Smooth muscle cell of the brain vasculature (primary cell): ENCODE data around the gene CAB39L.

Experiments used
- DNase-seq: peaks from one replicate; pipeline ENCODE4 v3.0.0-alpha.2; 2012; ENCODE audit warnings: low read depth, low spot score

Gene CAB39L

DNA sequence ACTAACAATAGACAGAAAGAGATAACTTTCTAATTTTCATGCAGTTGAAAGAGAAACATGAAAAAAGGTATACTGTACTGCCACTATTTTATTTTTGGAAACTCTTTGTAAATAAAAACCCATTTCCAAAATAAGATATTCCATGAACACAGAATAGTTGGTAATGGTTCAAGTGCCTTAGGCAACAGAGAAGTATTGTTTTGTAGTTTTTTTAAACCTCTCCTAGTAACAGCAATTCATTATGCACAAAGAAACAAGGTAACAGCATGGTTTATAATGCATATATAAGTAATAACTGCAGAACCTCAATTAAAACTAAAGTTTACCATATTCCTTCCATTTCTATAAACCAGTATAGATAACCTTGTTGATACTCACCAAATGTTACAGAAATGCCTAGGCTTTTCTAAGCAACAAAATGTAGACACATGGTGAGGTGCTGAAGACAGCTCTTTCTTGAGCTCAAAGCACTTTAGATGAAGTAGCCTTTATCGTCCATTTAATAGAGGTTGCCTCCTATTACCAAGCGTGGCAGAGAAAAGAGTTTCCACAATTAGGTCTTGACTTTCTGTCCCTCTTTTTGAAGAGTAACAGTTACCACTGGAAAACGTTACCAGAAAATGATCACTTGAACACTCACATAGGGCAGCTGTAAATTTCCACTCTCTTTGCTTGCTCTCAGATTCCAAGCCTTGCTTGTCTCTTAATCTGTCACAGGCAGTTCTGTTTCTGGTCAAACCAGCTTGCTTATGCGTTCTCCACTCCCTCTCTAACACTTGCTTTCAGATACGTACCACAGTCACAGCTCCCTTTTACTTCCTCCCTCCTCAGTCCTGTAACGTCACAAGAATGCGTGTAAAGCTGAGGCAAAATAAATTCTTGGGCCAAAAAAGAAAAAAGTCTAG, 42.9 kb downstream of the CAB39L start:
- no peak for DNase-seq

DNA sequence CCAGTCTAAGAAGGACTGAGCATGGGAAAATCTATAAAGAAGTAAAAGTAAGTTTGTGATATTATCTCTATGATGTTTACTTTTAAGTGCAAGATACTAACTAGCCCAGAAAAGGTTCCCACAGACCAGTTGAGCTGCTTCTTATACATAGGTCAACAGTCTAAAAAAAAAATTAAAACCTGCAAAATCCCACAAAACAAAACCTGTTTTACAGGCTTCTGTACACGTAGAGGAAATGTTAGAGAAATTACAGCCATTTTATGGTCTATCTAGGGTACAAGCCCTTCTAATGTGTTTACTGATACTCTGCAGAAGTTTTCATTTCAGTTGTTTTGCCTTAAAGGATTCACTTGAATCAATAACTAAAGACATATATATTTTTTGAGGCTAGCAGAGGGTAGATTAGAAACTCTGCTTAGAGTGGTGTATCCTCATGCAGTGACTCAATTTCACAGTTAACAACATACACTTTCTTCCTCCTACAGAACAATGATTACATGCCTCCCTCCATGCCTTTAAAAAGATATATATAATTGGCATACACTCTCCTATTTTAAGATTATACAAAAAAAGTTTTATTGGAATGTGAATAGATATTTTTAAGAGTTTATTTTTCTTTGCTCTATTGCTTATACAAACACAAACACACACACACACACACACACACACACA, 43.9 kb downstream of the CAB39L start:
- no peak for DNase-seq

DNA sequence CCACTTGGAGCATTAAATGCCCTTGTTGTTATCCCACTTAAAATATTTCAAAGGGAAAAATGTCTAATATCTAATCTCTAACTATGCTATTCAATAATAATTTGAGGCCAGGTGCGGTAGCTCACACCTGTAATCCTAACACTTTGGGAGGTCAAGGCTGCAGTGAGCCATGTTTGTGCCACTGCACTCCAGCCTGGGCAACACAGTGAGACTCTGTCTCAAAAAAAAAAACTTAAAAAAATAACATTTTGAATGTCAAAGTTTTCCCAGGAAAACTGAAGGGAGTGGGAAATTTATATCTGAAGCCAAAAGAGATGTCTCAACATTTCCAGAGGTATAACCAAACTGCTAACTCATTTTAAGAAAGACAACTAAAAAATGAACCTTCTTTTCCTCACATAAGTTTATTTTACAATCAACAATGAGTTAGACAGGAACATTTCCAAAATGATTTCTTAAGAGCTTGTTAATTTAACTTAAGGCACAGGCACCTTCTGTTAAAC, 47.9 kb downstream of the CAB39L start:
- no peak for DNase-seq

DNA sequence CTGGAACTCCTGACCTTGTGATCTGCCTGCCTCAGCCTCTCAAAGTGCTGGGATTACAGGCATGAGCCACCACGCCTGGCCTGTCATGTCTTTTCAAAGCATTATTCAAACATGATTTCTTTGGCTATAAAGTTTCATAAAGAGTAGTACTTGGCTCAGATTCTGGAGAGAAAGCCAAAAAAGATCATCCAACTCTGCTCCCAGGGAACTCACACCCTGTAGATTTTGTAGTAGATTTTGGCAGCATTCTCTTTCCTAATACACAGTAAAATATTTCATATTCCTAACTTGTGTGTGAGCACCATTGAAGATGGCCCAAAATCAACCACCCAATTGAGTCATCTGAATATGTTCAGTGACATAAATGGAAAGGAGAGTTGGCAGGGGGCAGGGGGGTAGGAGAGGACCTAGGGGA, 48.4 kb downstream of the CAB39L start:
- no peak for DNase-seq

DNA sequence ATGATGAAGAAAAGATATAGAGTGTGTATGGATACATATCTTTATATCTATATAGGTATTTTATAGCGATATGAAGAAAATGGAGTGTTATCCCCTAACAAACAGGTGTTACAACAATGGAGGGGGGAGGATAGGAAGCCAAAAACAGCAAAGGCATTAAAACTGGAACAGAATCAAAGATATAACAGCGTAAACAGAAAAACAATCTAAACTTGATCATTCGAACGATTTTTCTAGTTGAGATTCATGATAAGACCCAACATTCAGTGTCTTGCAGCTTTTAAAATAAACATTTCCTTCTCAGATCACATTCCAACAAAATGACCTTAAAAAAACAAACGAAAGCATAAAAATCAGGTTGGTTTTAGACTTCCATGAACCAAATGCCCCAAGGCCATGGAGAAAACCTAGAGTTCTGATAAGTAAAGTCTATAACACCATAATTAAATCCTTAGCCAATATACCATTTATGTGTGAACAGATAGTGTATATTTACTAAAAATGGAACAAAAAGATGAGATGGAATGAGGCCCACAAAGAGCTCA, 55.7 kb downstream of the CAB39L start:
- DNase-seq = no peak

DNA sequence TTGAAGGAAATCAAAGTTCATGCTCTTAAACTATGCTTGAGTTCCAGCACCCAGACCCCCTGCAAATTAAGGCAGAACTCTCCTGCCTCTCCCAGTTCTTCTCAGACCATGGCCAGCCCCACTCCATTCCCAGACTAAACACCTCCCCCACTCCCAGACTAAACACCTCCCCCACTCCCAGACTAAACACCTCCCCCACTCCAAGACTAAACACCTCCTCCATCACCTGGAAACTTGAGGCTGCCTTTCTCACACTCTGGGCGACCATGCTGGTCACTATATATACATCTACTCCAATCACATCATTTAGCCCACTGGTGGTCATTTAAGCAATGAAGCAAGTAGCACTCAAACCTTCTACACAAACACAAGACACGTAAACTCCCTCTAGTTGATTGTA, 57.2 kb downstream of the CAB39L start:
- DNase-seq = no peak

DNA sequence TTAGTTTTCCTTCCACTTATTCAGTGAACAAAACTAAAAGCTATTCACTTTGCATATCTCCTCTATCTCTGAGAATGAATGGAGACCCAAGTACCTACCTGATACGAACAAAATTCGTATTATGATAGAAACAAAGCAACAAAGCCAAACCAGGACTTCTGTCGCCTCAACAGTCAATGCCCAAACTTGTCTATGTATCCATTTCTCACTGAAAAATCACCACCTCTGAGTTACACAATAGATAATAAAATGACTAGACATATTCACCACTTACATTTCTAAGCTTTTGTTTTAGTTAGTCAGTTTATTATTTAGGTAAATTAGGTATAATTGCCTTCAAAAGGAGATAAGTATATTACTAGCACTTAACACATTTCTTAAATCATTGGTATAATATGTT, 67.7 kb downstream of the CAB39L start:
- DNase-seq = no peak

DNA sequence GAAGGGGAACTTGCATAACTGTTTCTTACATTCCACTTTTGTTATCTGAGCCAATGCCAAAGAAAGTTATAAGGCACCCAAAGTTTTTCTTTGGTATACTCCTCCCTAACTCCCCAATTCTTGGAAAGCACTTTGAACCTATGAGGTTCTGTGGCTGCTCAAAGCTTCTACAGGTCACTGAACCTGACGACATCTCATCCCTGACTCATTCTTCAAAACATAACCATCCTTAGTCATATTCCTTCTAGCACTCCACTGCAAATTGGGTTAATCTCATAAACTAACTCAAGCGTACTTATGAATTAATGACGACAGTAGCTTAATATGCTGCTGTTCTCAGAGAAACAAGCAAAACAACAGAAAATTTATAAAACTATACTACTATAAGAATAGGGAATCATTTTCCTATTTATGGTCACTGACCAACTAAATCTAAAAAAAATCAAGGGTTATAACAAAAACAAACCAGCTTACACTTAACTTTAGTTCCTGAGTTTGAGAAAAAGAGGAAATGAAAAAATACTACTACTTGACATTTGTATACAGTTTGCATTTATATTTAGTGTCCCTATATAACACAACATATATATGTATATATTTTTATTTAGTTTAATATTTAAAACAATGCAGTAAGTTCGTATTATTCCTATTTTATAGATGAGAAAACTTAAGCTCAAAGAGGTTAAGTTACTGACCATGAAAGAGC, 69.1 kb downstream of the CAB39L start:
- DNase-seq = peak; percentile 40

DNA sequence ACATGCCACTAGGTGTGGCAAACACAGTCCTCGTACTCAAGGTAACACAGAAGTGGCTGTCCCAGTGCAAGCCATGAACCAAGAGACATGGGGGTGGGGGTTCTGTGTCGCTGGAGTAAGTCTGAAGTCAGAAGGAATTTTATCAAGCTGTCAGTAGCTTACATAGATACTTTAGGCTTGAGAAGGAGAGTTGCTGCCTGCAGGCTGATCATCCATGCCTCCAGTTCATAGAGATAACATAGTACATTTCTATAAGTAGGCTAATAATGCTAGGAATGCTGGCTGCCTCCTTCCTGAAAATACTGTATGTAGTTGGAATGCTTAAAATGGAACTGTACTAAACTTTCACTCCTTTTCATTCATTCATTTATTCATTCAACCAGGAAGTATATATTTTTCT, 70.1 kb downstream of the CAB39L start:
- no peak for DNase-seq

DNA sequence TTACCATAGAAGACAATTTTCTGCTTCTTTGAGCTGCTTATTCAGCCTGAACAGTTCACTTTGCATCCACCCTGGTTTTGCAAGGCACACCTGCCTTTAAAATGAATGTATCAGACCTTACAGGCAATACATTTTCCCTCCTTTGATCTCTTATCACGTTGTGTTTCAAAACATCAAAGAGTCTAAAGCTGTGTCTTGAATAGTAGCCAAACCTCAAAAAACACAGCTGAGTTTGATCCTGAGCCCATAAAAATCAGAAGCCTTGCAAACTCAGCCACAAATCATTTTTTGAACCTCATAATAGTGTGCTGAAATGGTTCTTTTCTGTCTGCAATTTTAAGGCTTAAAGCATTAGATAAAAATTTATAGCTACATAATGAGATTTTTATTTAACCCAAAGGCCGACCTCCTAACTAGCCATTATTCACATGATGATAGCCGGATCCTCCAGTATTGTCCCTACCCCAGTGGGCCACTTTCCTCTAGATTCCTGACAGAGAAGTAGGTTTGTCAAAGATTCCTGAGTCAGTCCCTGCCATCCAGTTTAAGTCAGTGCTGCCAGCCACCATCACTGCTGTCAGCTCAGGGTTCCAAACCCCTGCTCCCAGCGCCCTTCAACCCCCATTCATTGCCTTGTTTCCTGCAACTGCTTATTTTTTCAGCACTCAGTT, 71.8 kb downstream of the CAB39L start:
- no peak for DNase-seq

DNA sequence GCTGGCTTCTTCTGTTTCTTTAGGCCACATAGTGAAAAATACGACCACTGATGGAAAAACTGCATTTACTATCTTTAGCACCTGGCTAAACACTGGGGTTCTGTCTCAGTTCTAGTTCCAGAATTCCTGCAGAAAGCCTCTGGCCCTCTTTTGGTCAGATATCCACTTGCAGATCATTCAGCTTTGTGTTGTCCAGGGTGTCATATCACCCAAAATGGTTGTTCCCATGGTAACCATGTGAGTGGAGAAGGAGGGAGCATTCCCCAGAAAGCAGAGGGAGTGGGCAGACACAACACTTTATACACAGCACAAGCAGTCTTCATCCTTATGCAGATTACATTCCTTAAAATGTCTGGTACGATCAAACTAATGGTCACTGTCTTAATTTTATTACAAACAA, 73.5 kb downstream of the CAB39L start:
- DNase-seq = no peak

DNA sequence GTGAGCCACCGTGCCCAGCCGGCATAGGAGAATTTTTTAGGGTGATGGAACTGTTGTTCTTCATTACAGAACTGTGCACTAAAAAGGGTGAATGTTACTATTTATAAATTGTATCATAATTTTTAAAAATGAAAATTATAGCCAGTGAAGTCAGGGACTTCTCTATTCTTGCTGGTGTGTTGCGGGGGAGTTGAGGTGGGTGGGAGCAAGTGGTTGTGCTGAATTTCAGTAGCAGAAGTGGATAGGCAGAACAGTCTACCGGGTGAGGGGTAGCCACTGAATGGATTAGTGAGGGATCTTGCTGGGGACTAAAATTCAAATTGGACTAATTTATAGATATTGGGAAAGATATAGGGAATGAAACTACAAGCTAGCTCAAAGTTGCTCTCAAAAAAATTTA, 74.0 kb downstream of the CAB39L start:
- DNase-seq = no peak

DNA sequence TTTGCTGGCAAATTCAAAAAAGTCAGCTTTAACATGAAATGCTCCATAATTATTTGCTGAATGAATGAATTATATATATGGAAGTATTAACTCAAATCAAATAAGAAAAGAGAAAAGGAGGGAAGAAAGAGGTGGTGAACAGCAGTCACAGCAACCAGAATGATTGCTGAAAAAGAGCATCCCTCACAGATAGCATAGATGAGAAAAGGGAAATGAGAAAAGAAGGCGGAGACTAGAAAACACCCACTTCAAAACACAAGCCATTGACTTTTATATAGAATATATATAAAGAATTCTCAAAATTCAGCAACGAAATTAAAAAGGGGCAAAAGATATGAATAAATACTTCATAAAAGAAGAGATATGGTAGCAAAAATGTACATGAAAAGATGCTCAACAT, 75.2 kb downstream of the CAB39L start:
- no peak for DNase-seq

DNA sequence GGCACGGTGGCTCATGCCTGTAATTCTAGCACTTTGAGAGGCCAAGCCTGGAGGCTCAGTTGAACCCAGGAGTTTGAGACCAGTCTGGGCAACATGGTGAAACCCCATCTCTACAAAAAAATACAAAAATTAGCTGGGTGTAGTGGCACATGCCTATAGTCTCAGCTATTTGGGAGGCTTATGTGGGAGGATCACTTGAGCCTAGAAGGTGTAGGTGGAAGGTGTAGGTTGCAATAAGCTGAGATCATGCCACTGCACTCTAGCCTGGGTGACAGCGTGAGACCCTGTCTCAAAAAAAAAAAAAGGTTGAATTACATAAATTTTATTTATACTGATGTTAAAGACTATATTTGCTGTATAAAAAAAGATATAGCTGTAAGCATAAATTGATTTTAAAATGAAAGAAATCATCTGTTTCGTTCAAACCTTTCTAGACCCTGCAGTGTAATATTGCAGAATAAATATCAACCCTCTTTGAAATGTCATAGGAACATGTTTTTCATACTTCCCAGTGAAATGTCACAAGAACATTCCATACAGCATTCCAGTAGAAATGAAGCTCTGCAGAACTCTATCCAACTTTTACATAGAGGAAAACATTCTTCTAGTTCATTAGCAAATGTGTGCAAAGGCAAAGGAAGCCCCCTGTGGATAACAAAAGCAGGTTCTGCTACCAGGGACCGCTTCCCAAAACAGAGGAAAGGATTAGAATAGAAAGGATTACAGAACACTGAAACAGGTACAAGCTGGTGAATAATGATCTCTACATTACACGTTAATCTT, 76.0 kb downstream of the CAB39L start:
- DNase-seq = no peak

DNA sequence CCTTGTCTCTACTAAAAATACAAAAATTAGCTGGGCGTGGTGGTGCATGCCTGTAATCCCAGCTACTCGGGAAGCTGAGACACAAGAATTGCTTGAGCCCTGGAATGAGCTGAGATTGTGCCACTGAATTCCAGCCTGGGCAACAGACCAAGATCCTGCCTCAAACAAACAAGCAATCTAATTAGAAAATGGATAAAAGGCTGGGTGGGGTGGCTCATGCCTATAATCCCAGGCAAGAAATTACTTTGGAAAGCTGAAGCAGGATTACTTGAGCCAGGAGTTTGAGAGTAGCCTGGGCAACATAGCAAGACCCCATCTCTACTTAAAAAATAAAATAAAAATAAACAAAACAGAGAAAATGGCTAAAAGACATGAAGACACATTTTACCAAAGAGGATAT, 77.0 kb downstream of the CAB39L start:
- DNase-seq = no peak

DNA sequence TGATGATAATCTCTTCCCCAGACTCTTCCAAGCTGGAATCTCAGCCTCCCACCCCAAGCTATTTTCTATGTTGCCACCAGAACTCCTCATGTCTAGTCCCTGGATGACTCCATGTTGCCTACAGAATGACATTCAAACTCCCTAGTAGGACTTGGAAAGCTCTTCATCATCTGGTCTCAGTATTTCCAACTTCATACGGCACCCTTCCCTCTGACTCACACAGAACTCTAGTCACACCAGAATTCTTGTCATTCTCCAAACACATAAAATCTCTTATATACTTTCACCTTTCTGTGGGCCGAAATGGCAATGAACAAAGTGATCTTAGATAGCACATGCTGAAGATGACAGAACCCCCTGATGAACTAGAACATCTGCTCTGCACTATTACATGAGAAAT, 86.2 kb downstream of the CAB39L start:
- DNase-seq = no peak

DNA sequence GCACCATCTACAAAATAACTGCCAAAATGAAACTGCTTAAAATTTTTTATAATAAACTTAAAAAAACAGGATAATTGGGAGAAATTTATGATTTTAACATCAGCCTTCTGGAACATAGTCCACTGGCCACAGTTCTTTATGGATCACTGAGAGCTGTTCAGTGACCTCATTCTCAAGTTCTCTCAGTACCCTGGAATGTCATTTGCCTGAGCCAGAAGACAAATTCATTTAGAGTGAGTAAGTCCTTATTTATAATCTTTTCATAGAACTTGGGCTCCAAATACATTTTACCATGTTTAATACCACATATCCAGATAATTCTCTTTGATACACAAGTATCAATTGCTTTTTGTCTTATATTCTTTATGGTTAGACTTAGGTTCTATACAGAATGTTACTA, 87.6 kb downstream of the CAB39L start:
- DNase-seq = peak; percentile 24

DNA sequence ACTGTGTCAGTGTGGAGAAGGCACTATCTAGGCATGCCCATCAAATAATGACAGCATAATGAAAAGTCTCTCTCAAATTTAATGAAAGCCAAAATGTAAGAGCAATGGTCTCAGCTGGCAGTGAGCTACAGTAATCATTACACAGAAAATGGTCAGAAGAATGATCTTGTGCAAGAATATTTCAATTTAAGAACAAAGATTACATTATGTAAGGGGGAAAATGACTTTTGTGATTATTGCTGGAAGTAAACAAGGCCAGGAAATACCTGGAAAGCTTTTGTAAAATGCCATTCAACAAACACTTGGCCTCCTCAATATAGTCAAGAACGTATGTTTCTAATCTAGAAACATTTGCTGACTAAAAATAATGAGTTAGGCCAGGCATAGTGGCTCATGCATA, 89.1 kb downstream of the CAB39L start:
- no peak for DNase-seq

DNA sequence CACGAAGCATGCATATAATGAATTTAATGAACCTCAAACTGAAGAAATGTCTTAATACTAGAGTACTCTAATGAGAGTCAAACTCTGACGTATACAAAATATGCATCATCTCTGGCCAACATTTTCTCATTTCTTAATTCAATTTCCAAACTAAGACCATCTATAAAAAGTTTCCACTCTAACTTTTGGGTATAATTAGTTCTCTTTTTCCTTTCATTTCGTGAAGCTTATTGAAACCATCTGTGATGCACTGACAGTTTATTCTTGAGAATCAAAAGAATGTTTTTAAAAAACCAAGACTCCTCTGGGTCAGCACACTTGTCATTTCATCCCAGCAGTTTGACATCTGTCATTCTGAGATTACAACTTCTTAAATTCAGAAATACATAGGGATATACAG, 90.0 kb downstream of the CAB39L start:
- DNase-seq = no peak

DNA sequence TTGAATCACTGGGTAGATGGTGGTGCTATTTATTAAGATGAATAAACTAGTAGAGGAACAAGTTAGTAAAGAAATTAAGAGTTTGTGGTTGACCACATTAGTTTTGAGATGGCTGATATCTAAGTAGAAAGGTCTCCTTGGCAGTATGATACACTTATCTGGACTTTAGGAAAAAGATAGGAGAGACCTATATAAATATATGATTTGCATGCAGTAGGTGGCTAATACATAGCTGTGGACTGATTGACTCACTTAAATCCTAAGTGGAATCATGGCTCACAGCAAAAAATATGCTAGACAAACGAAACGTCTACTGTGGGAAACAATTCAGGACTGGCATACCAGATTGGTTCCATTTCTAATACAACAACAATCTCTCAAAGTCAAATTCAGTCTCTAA, 92.0 kb downstream of the CAB39L start:
- DNase-seq = no peak

DNA sequence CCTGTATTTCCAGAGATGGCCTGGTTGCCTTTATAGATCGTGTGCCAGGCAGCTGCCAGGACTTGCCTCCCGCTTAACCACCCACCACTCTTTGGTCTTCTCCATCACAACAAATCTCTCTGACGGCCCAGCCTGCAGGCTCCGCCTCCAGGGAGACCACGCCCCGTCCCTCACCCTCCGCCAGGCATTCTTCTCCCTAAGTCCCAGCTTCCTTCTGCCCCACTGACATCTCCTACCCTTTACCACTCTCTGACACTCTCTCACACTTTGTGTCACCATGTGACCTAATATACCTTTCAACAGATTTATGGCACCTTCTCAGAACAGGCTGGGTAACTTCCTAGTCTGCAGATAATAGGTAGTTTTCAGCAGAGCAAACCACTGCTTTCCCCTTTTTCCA, 95.1 kb downstream of the CAB39L start:
- no peak for DNase-seq
